K562 (cell line): ENCODE measurements around the gene RFX7. TPM values are rescaled to one million over a fixed set of nuclear protein-coding genes. Genes with fewer than 3 reads are reported as not detected.

ENCODE experiments used
- ATAC-seq: fragments of 200-7000 bp; cut with Tn5 transposase; 3 replicates; pipeline ENCODE4 v1.9.1; 2020; ENCODE audit warnings: moderate library complexity
- BruUV-seq: library from RNA; stranded (reverse); fragments of 400-500 nt; replicated peaks from 2 replicates; lab custom pipeline; 2021; lab: Mats Ljungman, UMichigan
- CTCF ChIA-PET: fragments of 300-600 bp; formaldehyde crosslinking; extraction: SDS; loops from one replicate; lab custom pipeline; 2021; ENCODE audit warnings: low intra/inter-chr PET ratio; lab: Yijun Ruan, JAX
- POLR2A ChIA-PET: fragments of 300-600, 350-650 bp; sonication (Branson Sonifier 250); formaldehyde crosslinking; extraction: SDS; loops from one replicate; lab custom pipeline; 2021; ENCODE audit warnings: antibody characterized with exemption, inconsistent platforms; lab: Yijun Ruan, JAX
- DNase-seq, 4 experiments: peaks; one replicate each; pipeline versions ENCODE4 v3.0.0 to v3.0.0-alpha.2; 2011 to 2018; ENCODE audit warnings: low spot score in 3 of 4, mixed read lengths in 3 of 4; ENCODE audit errors: extremely low read depth in 1 of 4
- FAIRE-seq: peaks from 2 replicates; lab custom pipeline; 2011; peaks lifted over from hg19 to GRCh38; lab: Jason Lieb, UNC
- H2AFZ ChIP-seq: 2 replicates; pipeline ENCODE4 v1.6.0; 2011; ENCODE audit warnings: low read depth, low read length, control low read depth, inconsistent platforms
- H3K27ac ChIP-seq: fragments of 200-600 bp; 3 replicates; pipeline ENCODE4 v1.8.0; 2011; ENCODE audit warnings: low read depth, mild to moderate bottlenecking, control low read depth, inconsistent platforms, low read length, moderate library complexity, mixed read lengths; ENCODE audit errors: extremely low read depth
- H3K27me3 ChIP-seq, 2 experiments: fragments of 300-600 bp in 1 of 2; 2 replicates in 1 of 2; 3 replicates in 1 of 2; pipeline versions ENCODE4 v1.6.0 to v1.8.0; 2011; ENCODE audit warnings: inconsistent platforms in 2 of 2, low read length in 2 of 2, mild to moderate bottlenecking in 1 of 2, mixed read lengths in 1 of 2, moderate library complexity in 1 of 2; ENCODE audit not compliant: control insufficient read depth in 2 of 2, insufficient read depth in 2 of 2
- H3K36me3 ChIP-seq: fragments of 300-600 bp; 3 replicates; pipeline ENCODE4 v1.8.0; 2011; ENCODE audit warnings: mild to moderate bottlenecking, low read length, inconsistent platforms; ENCODE audit not compliant: control insufficient read depth, insufficient read depth
- H3K4me1 ChIP-seq, 2 experiments: fragments of 200-600 bp in 1 of 2; replicated peaks in 1 of 2; 2 replicates in 1 of 2; 3 replicates in 1 of 2; pipeline versions ENCODE4 v1.5.1 to v1.8.0; 2011; ENCODE audit warnings: inconsistent platforms in 2 of 2, low read length in 2 of 2, mild to moderate bottlenecking in 1 of 2, mixed read lengths in 1 of 2, moderate library complexity in 1 of 2; ENCODE audit not compliant: control insufficient read depth in 2 of 2, insufficient read depth in 2 of 2
- H3K4me2 ChIP-seq: 2 replicates; pipeline ENCODE4 v1.6.1; 2011; ENCODE audit warnings: low read length, control low read depth, inconsistent platforms, mixed read lengths; ENCODE audit not compliant: insufficient read depth
- H3K4me3 ChIP-seq: fragments of 200-600 bp; sonication (generic), shearing (Covaris generic); 2 replicates; pipeline ENCODE4 v1.5.1; 2016; ENCODE audit warnings: control low read depth, inconsistent platforms
- H3K79me2 ChIP-seq: fragments of 200-600 bp; 3 replicates; pipeline ENCODE4 v1.8.0; 2011; ENCODE audit warnings: low read length, inconsistent platforms; ENCODE audit not compliant: control insufficient read depth, insufficient read depth
- H3K9ac ChIP-seq, 2 experiments: 2 replicates each; pipeline versions ENCODE4 v1.6.0 to v1.6.1; 2011; ENCODE audit warnings: low read depth in 2 of 2, low read length in 2 of 2, control low read depth in 1 of 2, inconsistent platforms in 1 of 2, mild to moderate bottlenecking in 1 of 2, mixed read lengths in 1 of 2; ENCODE audit not compliant: insufficient read depth in 1 of 2
- H3K9me1 ChIP-seq: one replicate; pipeline ENCODE4 v1.6.0; 2011; ENCODE audit warnings: inconsistent platforms, mild to moderate bottlenecking, low read length, moderate library complexity; ENCODE audit not compliant: control insufficient read depth, insufficient read depth
- H3K9me3 ChIP-seq: replicated peaks from 2 replicates; pipeline ENCODE4 v1.5.1; 2011; ENCODE audit warnings: low read depth, low read length, inconsistent platforms; ENCODE audit not compliant: control insufficient read depth, insufficient read depth
- H4K20me1 ChIP-seq: replicated peaks from 2 replicates; pipeline ENCODE4 v1.6.1; 2011; ENCODE audit warnings: low read length, inconsistent platforms, mixed read lengths; ENCODE audit not compliant: control insufficient read depth, insufficient read depth
- FIP1L1 ChIP-seq: fragments of 200-400 bp; formaldehyde crosslinking; IDR thresholded peaks from 2 replicates; pipeline ENCODE4 v1.6.1; 2018; ENCODE audit warnings: mild to moderate bottlenecking, low read depth, low read length; ENCODE audit not compliant: poor library complexity, severe bottlenecking
- NFXL1 ChIP-seq: fragments of 450-650 bp; formaldehyde crosslinking; IDR thresholded peaks from 2 replicates; pipeline ENCODE4 v1.4.0; 2021; ENCODE audit warnings: mild to moderate bottlenecking
- NR2F6 ChIP-seq: fragments of 450-650 bp; formaldehyde crosslinking; IDR thresholded peaks from 2 replicates; pipeline ENCODE4 v1.4.0; 2020; ENCODE audit warnings: mild to moderate bottlenecking
- SMARCE1 ChIP-seq: fragments of 450-650 bp; IDR thresholded peaks from 2 replicates; pipeline ENCODE4 v1.7.1; 2016; ENCODE audit warnings: mild to moderate bottlenecking
- TOE1 ChIP-seq, 2 experiments: fragments of 450-650 bp in 1 of 2; sonication (generic) in 1 of 2; formaldehyde crosslinking in 1 of 2; IDR thresholded peaks; 2 replicates each; pipeline versions ENCODE4 v1.7.1 to v1.8.0; 2016 to 2022; ENCODE audit warnings: borderline replicate concordance in 2 of 2, mild to moderate bottlenecking in 2 of 2, antibody characterized with exemption in 1 of 2, inconsistent platforms in 1 of 2, low read depth in 1 of 2, missing genetic modification reagents in 1 of 2, moderate library complexity in 1 of 2
- ZNF347 ChIP-seq: fragments of 450-650 bp; formaldehyde crosslinking; IDR thresholded peaks from 2 replicates; pipeline ENCODE4 v1.4.0; 2020; ENCODE audit warnings: low read depth, mild to moderate bottlenecking, moderate library complexity
- WGBS: fragments of 100-300 bp; shearing (Covaris generic); methylation state at CpG from one replicate; pipeline ENCODE4 v1.1.6; 2016; ENCODE audit warnings: low coverage, mixed read lengths; ENCODE audit not compliant: insufficient coverage; ENCODE audit errors: missing lambda C conversion rate; 5-methylcytosine and 5-hydroxymethylcytosine counted together
- in situ Hi-C: fragments of 300-500 bp; cut with MboI; formaldehyde crosslinking; loops from 4 replicates; pipeline ENCODE4 v1.15.0; 2018; ENCODE audit warnings: inconsistent platforms, mixed read lengths
- intact Hi-C: fragments of 100-400 bp; cut with micrococcal nuclease; formaldehyde crosslinking; loops from 2 replicates; pipeline ENCODE4 v1.14.2; 2022
- polyA plus RNA-seq, 8 experiments: library from polyadenylated mRNA; depleted of rRNA in 4 of 8; stranded (reverse) in 5 of 8; unstranded in 3 of 8; fragments of >200 nt; fragmentation: Nextera tagmentation in 2 of 8; fragmentation: Illumina TruSeq in 1 of 8; extraction: Ambion mirVana in 2 of 8; extraction: Trizol in 1 of 8; gene quantifications; 2 replicates each; pipeline versions ENCODE4 v1.2.1 to v1.2.3, GENCODE V29; 2011 to 2014; ENCODE audit warnings: inconsistent platforms in 1 of 8, missing spikeins in 1 of 8
- total RNA-seq, 7 experiments: library from RNA; depleted of rRNA in 6 of 7; stranded (reverse); fragments of >200 nt in 6 of 7; fragmentation: Illumina TruSeq in 2 of 7; extraction: Trizol in 2 of 7; gene quantifications; 2 replicates each; pipeline versions ENCODE4 v1.2.1 to v1.2.3, GENCODE V29; 2011 to 2021; ENCODE audit warnings: low replicate concordance in 1 of 7
- TF ChIP-seq, protein P1 (sequence below): fragments of 250-450 bp; sonication (Bioruptor Pico); IDR thresholded peaks from 2 replicates; pipeline ENCODE4 v1.5.0; 2021
- TF ChIP-seq, protein P2 (sequence below): fragments of 250-450 bp; sonication (Bioruptor Pico); IDR thresholded peaks from 2 replicates; pipeline ENCODE4 v1.8.0; 2022; ENCODE audit warnings: moderate library complexity, mild to moderate bottlenecking, inconsistent platforms
- TF ChIP-seq, protein P3 (sequence below): sonication (generic); formaldehyde crosslinking; IDR thresholded peaks from 2 replicates; pipeline ENCODE4 v1.8.0; 2023; ENCODE audit warnings: missing genetic modification reagents, mild to moderate bottlenecking, borderline replicate concordance

Gene RFX7
- total and polyA plus RNA-seq, 9 of the 15 experiments (the other 6 are each of a cell fraction or from before 2014, with no cell fraction given) = 2.4 to 17.9 (median 6.3) TPM

GRCh38 chr15:56102441-56102840 is 141.2 kb downstream of the RFX7 start (continued):
- TF ChIP-seq, protein P1, sequence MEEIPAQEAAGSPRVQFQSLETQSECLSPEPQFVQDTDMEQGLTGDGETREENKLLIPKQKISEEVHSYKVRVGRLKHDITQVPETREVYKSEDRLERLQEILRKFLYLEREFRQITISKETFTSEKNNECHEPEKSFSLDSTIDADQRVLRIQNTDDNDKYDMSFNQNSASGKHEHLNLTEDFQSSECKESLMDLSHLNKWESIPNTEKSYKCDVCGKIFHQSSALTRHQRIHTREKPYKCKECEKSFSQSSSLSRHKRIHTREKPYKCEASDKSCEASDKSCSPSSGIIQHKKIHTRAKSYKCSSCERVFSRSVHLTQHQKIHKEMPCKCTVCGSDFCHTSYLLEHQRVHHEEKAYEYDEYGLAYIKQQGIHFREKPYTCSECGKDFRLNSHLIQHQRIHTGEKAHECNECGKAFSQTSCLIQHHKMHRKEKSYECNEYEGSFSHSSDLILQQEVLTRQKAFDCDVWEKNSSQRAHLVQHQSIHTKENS = no peak
- no peak for TF ChIP-seq FIP1L1
- TF ChIP-seq NR2F6 (CRISPR knock-in tag) = no peak
- no peak for TF ChIP-seq ZNF347
- TF ChIP-seq SMARCE1 = no peak
- TF ChIP-seq NFXL1 (CRISPR knock-in tag) = no peak
- TF ChIP-seq, protein P2, sequence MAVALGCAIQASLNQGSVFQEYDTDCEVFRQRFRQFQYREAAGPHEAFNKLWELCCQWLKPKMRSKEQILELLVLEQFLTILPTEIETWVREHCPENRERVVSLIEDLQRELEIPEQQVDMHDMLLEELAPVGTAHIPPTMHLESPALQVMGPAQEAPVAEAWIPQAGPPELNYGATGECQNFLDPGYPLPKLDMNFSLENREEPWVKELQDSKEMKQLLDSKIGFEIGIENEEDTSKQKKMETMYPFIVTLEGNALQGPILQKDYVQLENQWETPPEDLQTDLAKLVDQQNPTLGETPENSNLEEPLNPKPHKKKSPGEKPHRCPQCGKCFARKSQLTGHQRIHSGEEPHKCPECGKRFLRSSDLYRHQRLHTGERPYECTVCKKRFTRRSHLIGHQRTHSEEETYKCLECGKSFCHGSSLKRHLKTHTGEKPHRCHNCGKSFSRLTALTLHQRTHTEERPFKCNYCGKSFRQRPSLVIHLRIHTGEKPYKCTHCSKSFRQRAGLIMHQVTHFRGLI (CRISPR knock-in tag) = no peak

GRCh38 chr15:56099311-56099710 is 144.4 kb downstream of the RFX7 start:
- in situ Hi-C loops = no loop called here
- CTCF ChIA-PET = no interaction called here
- BruUV-seq = no TSS peak
- no peaks in the 10 kb centered on the region for H3K27me3 ChIP-seq
- no peaks in the 10 kb centered on the region for H3K9me1 ChIP-seq
- no peaks in the 10 kb centered on the region for H3K9me3 ChIP-seq
- no peak overlapping the region for H3K9ac ChIP-seq
- WGBS = 95% methylated on average over 2 of the region's 2 CpGs
- no peak overlapping the region for H3K4me3 ChIP-seq
- H2AFZ ChIP-seq = no peak overlapping the region
- ATAC-seq (no peak), DNase-seq (no peak), FAIRE-seq (no peak)
- H4K20me1 ChIP-seq = no peaks in the 10 kb centered on the region
- H3K79me2 ChIP-seq = no peaks in the 10 kb centered on the region
- no peaks in the 10 kb centered on the region for H3K4me1 ChIP-seq
- intact Hi-C loops = loop anchor here (10.0 kb wide), 1 partner anchor 145 kb away; the partner anchor contains the start of gene RFX7
- no peak overlapping the region for H3K27ac ChIP-seq
- H3K4me2 ChIP-seq = no peak overlapping the region
- H3K36me3 ChIP-seq = peaks cover 69% of the 10 kb centered on the region
- POLR2A ChIA-PET = no interaction called here
- TF ChIP-seq TOE1 (IDR thresholded peaks at IDR 0.05; ENCODE audit: borderline replicate concordance) (no peak), TOE1 (CRISPR knock-in tag; IDR thresholded peaks at IDR 0.05; ENCODE audit: borderline replicate concordance, low read depth) (no peak)
- TF ChIP-seq, protein P3, sequence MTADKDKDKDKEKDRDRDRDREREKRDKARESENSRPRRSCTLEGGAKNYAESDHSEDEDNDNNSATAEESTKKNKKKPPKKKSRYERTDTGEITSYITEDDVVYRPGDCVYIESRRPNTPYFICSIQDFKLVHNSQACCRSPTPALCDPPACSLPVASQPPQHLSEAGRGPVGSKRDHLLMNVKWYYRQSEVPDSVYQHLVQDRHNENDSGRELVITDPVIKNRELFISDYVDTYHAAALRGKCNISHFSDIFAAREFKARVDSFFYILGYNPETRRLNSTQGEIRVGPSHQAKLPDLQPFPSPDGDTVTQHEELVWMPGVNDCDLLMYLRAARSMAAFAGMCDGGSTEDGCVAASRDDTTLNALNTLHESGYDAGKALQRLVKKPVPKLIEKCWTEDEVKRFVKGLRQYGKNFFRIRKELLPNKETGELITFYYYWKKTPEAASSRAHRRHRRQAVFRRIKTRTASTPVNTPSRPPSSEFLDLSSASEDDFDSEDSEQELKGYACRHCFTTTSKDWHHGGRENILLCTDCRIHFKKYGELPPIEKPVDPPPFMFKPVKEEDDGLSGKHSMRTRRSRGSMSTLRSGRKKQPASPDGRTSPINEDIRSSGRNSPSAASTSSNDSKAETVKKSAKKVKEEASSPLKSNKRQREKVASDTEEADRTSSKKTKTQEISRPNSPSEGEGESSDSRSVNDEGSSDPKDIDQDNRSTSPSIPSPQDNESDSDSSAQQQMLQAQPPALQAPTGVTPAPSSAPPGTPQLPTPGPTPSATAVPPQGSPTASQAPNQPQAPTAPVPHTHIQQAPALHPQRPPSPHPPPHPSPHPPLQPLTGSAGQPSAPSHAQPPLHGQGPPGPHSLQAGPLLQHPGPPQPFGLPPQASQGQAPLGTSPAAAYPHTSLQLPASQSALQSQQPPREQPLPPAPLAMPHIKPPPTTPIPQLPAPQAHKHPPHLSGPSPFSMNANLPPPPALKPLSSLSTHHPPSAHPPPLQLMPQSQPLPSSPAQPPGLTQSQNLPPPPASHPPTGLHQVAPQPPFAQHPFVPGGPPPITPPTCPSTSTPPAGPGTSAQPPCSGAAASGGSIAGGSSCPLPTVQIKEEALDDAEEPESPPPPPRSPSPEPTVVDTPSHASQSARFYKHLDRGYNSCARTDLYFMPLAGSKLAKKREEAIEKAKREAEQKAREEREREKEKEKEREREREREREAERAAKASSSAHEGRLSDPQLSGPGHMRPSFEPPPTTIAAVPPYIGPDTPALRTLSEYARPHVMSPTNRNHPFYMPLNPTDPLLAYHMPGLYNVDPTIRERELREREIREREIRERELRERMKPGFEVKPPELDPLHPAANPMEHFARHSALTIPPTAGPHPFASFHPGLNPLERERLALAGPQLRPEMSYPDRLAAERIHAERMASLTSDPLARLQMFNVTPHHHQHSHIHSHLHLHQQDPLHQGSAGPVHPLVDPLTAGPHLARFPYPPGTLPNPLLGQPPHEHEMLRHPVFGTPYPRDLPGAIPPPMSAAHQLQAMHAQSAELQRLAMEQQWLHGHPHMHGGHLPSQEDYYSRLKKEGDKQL (CRISPR knock-in tag) = no peak
